Adipose tissue (tissue), 3 donors: Measurements from ENCODE around the gene GPR75. TPM values are rescaled to one million over a fixed set of nuclear protein-coding genes. Genes with fewer than 3 reads are reported as not detected.

ENCODE experiments used
- H3K27ac ChIP-seq: one replicate; pipeline ENCODE4 v1.5.1; 2013; ENCODE audit warnings: low read depth, low read length
- WGBS, 3 donors: extraction: QIAGEN DNeasy Blood & Tissue Kit; methylation state at CpG; one replicate each; pipeline ENCODE4 v1.1.7; 2013; 5-methylcytosine and 5-hydroxymethylcytosine counted together
- polyA plus RNA-seq, 3 donors: library from polyadenylated mRNA; stranded (reverse); fragments of 200-250 nt; gene quantifications; one replicate each; pipeline ENCODE4 v1.2.3, GENCODE V29; 2013
- donor health status: healthy with polysubstance abuse.
- donor health status: Bipolar disorder and iron deficiency.
- donor health status: healthy.

GPR75 gene
- polyA plus RNA-seq = 1 to 10 TPM in 1 of 3 donors, under 1 TPM in 1, not detected in 1; 0.45 to 1.7 TPM

GRCh38 chr2:53859206-53860181, at the start of gene GPR75:
Gene GPR75, minus strand, starts transcription at chr2:53859967. Its CDS starts 5,211 bp downstream, at chr2:53854756.
- no peak within 1 kb of the TSS for H3K27ac ChIP-seq
- WGBS, 3 donors = 22 to 69% (median 47%) methylated on average over 42 to 72 of the region's 72 CpGs

GRCh38 chr2:53907582-53907981, 47.8 kb upstream of the GPR75 start:
- 85 to 93% (median 92%) methylated on average over 1 of the region's 1 CpG for WGBS, 3 donors
- no peak overlapping the region for H3K27ac ChIP-seq

- WGBS, 3 donors = 95 to 97% (median 96%) methylated on average over 9 of the region's 9 CpGs
- no peak overlapping the region for H3K27ac ChIP-seq
Measured at GRCh38 chr2:53905396-53905795, 45.6 kb upstream of the GPR75 start.

- 76 to 86% (median 76%) methylated on average over 4 of the region's 4 CpGs for WGBS, 3 donors
- H3K27ac ChIP-seq = no peak overlapping the region
Measured at GRCh38 chr2:53903011-53903410, 43.2 kb upstream of the GPR75 start.

GRCh38 chr2:53901192-53901591, 41.4 kb upstream of the GPR75 start:
- no peak overlapping the region for H3K27ac ChIP-seq
- 70 to 86% (median 81%) methylated on average over 3 of the region's 3 CpGs for WGBS, 3 donors

GRCh38 chr2:53896864-53897263, 37.1 kb upstream of the GPR75 start:
- WGBS, 3 donors = 71 to 76% (median 71%) methylated on average over 3 of the region's 3 CpGs
- H3K27ac ChIP-seq = no peak overlapping the region

GRCh38 chr2:53886406-53887280, 26.9 kb upstream of the GPR75 start:
- WGBS, 3 donors = 90 to 95% (median 92%) methylated on average over 5 of the region's 5 CpGs
- no peak overlapping the region for H3K27ac ChIP-seq

- 90 to 96% (median 91%) methylated on average over 1 of the region's 1 CpG for WGBS, 3 donors
- no peak overlapping the region for H3K27ac ChIP-seq
Measured at GRCh38 chr2:53884883-53885282, 25.1 kb upstream of the GPR75 start.

GRCh38 chr2:53881986-53882385, 22.2 kb upstream of the GPR75 start:
- H3K27ac ChIP-seq = no peak overlapping the region

GRCh38 chr2:53881360-53881759, 21.6 kb upstream of the GPR75 start:
- H3K27ac ChIP-seq = no peak overlapping the region
- 98 to 100% (median 100%) methylated on average over 2 of the region's 2 CpGs for WGBS, 3 donors

- WGBS, 3 donors = 87 to 94% (median 87%) methylated on average over 3 of the region's 3 CpGs
Measured at GRCh38 chr2:53880756-53881155, 21.0 kb upstream of the GPR75 start.

GRCh38 chr2:53877556-53877955, 17.8 kb upstream of the GPR75 start:
- no peak overlapping the region for H3K27ac ChIP-seq
- WGBS, 3 donors = 80 to 97% (median 96%) methylated on average over 2 of the region's 2 CpGs

More at GRCh38 chr2:53880756-53881155, 21.0 kb upstream of the GPR75 start:
- no peak overlapping the region for H3K27ac ChIP-seq

GRCh38 chr2:53877112-53877511, 17.3 kb upstream of the GPR75 start:
- WGBS, 3 donors = 41 to 69% (median 41%) methylated on average over 1 of the region's 1 CpG
- no peak overlapping the region for H3K27ac ChIP-seq

GRCh38 chr2:53874401-53874950, 14.7 kb upstream of the GPR75 start:
- no peak overlapping the region for H3K27ac ChIP-seq
- 86 to 97% (median 94%) methylated on average over 7 of the region's 7 CpGs for WGBS, 3 donors

- H3K27ac ChIP-seq = no peak overlapping the region
- 97 to 99% (median 99%) methylated on average over 2 of the region's 2 CpGs for WGBS, 3 donors
Measured at GRCh38 chr2:53867773-53868172, 8.0 kb upstream of the GPR75 start.

GRCh38 chr2:53867169-53867568, 7.4 kb upstream of the GPR75 start:
- no peak overlapping the region for H3K27ac ChIP-seq
- 93 to 98% (median 97%) methylated on average over 5 of the region's 5 CpGs for WGBS, 3 donors

- 78 to 90% (median 88%) methylated on average over 5 of the region's 5 CpGs for WGBS, 3 donors
- no peak overlapping the region for H3K27ac ChIP-seq
Measured at GRCh38 chr2:53865962-53866361, 6.2 kb upstream of the GPR75 start.

GRCh38 chr2:53865264-53865663, 5.5 kb upstream of the GPR75 start:
- H3K27ac ChIP-seq = no peak overlapping the region
- 60 to 90% (median 78%) methylated on average over 2 of the region's 2 CpGs for WGBS, 3 donors
